ENCODE measurements around the gene GRXCR2. TPM values are rescaled to one million over a fixed set of nuclear protein-coding genes. Genes with fewer than 3 reads are reported as not detected.

Gene GRXCR2
- total RNA-seq = not detected in 2 replicates

GRCh38 chr5:145872914-145873313, at the start of gene GRXCR2:
TSS of gene GRXCR2 (minus strand) at chr5:145873014. CDS start at chr5:145872968, 46 bp downstream.
- no peak for DNase-seq (ENCODE audit: low read depth)
- H3K4me3 ChIP-seq (ENCODE audit: low read depth, low read length) = no peak within 1 kb of the TSS
- TF ChIP-seq CTCF (IDR thresholded peaks at IDR 0.05; ENCODE audit: insufficient read depth, low read depth, low read length) = no peak

GRCh38 chr5:145922059-145922458, 49.2 kb upstream of the GRXCR2 start:
- H3K4me3 ChIP-seq (ENCODE audit: low read depth, low read length) = no peak overlapping the region
- no peak for TF ChIP-seq CTCF (IDR thresholded peaks at IDR 0.05; ENCODE audit: insufficient read depth, low read depth, low read length)
- no peak for DNase-seq (ENCODE audit: low read depth)

GRCh38 chr5:145921211-145921610, 48.4 kb upstream of the GRXCR2 start:
- no peak for TF ChIP-seq CTCF (IDR thresholded peaks at IDR 0.05; ENCODE audit: insufficient read depth, low read depth, low read length)
- no peak for DNase-seq (ENCODE audit: low read depth)
- H3K4me3 ChIP-seq (ENCODE audit: low read depth, low read length) = no peak overlapping the region

GRCh38 chr5:145920542-145921210, 47.9 kb upstream of the GRXCR2 start:
- H3K4me3 ChIP-seq (ENCODE audit: low read depth, low read length) = no peak overlapping the region
- no peak for TF ChIP-seq CTCF (IDR thresholded peaks at IDR 0.05; ENCODE audit: insufficient read depth, low read depth, low read length)
- DNase-seq (ENCODE audit: low read depth) = no peak

GRCh38 chr5:145919413-145919812, 46.6 kb upstream of the GRXCR2 start:
- DNase-seq (ENCODE audit: low read depth) = no peak
- no peak overlapping the region for H3K4me3 ChIP-seq (ENCODE audit: low read depth, low read length)
- no peak for TF ChIP-seq CTCF (IDR thresholded peaks at IDR 0.05; ENCODE audit: insufficient read depth, low read depth, low read length)

- no peak for DNase-seq (ENCODE audit: low read depth)
- no peak for TF ChIP-seq CTCF (IDR thresholded peaks at IDR 0.05; ENCODE audit: insufficient read depth, low read depth, low read length)
- no peak overlapping the region for H3K4me3 ChIP-seq (ENCODE audit: low read depth, low read length)
These were observed 45.6 kb upstream of the GRXCR2 start for GRCh38 chr5:145918397-145918796.

GRCh38 chr5:145917288-145917687, 44.5 kb upstream of the GRXCR2 start:
- DNase-seq (ENCODE audit: low read depth) = no peak
- no peak for TF ChIP-seq CTCF (IDR thresholded peaks at IDR 0.05; ENCODE audit: insufficient read depth, low read depth, low read length)
- H3K4me3 ChIP-seq (ENCODE audit: low read depth, low read length) = no peak overlapping the region
